Measurements from ENCODE around the gene IFI35. TPM values are rescaled to one million over a fixed set of nuclear protein-coding genes. Genes with fewer than 3 reads are reported as not detected.

Gene IFI35
- total and polyA plus RNA-seq, 9 of the 15 experiments (the other 6 are each of a cell fraction or from before 2014, with no cell fraction given), result 4.4 to 13.1 (median 10.2) TPM

DNA sequence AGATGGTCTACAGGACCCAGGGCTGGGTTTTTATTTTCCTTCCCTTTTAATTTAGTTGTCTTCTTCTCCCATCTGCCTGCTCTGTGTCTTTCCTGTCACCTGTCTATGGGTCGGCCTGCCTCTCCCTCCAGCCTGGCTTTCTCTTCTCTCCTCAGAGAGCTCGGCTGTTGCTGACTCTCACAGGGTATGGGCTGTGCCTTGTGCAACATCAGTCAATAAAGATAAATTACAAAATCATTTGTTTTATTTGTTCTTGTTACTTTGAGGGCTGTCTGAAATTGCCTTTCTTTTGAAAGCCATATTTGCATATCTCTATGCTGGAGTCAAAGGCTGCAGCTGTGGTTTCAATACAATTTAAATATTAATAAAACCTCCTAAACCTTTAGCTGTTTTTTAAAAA is 34.1 kb downstream of the IFI35 start (continued):
- TF ChIP-seq, protein P1, sequence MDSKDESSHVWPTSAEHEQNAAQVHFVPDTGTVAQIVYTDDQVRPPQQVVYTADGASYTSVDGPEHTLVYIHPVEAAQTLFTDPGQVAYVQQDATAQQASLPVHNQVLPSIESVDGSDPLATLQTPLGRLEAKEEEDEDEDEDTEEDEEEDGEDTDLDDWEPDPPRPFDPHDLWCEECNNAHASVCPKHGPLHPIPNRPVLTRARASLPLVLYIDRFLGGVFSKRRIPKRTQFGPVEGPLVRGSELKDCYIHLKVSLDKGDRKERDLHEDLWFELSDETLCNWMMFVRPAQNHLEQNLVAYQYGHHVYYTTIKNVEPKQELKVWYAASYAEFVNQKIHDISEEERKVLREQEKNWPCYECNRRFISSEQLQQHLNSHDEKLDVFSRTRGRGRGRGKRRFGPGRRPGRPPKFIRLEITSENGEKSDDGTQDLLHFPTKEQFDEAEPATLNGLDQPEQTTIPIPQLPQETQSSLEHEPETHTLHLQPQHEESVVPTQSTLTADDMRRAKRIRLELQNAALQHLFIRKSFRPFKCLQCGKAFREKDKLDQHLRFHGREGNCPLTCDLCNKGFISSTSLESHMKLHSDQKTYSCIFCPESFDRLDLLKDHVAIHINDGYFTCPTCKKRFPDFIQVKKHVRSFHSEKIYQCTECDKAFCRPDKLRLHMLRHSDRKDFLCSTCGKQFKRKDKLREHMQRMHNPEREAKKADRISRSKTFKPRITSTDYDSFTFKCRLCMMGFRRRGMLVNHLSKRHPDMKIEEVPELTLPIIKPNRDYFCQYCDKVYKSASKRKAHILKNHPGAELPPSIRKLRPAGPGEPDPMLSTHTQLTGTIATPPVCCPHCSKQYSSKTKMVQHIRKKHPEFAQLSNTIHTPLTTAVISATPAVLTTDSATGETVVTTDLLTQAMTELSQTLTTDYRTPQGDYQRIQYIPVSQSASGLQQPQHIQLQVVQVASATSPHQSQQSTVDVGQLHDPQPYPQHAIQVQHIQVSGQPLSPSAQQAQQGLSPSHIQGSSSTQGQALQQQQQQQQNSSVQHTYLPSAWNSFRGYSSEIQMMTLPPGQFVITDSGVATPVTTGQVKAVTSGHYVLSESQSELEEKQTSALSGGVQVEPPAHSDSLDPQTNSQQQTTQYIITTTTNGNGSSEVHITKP (IDR thresholded peaks at IDR 0.05; ENCODE audit: partially characterized antibody), result no peak

DNA sequence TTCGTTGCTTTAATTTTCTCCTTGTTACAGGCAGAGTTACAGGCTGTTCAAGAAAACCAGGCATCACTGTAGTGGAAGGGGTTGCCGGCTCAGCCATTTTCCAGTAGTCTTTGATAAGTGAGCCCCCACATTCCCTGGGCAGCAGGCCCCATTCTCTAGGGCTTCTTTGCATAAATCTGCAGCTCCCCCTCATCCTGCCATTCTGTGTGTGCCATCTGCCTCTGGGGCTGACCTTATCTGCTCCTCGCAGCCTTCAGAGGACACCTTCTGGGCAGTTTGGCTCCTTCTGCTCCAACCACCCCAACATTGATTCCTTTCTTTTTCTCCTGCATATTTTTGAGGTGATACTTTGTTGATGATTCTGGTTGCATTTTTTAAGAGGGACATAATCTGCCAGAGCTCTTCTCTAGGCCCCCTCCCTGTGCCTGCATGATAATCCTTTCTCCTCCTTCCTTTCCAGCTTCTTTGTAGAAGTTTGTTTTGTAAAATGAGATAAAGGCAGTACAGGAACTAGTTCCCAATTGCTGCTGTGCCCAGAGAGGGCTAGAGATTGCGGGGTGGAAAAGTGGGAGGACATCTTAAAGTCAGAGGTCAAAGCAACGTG is 35.5 kb downstream of the IFI35 start:
- intact Hi-C loops (cut with micrococcal nuclease), result no loop called here
- ChIA-PET CTCF (ENCODE audit: low intra/inter-chr PET ratio) (no interaction called here), POLR2A (interaction anchor here (0.7 to 1.8 kb wide), 2 partner anchors 11 to 274 kb away, joined by 4 to 7 read pairs; no protein-coding TSS in a partner anchor)
- Histone ChIP-seq H2AFZ (ENCODE audit: low read depth, low read length) (no peak overlapping the region), H3K4me3 (no peak overlapping the region), H3K9ac (ENCODE audit: insufficient read depth in 1 of 2, low read depth in 2 of 2, low read length in 2 of 2) (no peak overlapping the region), H3K4me2 (ENCODE audit: insufficient read depth, low read length) (no peak overlapping the region), H3K27ac (ENCODE audit: extremely low read depth, low read depth, low read length) (no peak overlapping the region), H3K27me3 (ENCODE audit: control insufficient read depth in 2 of 2, insufficient read depth in 2 of 2, low read length in 2 of 2) (no peaks in the 10 kb centered on the region), H3K79me2 (ENCODE audit: control insufficient read depth, insufficient read depth, low read length) (no peaks in the 10 kb centered on the region), H3K9me1 (ENCODE audit: control insufficient read depth, insufficient read depth, low read length) (no peaks in the 10 kb centered on the region), H3K36me3 (ENCODE audit: control insufficient read depth, insufficient read depth, low read length) (peaks cover 39% of the 10 kb centered on the region), H3K9me3 (replicated peaks; ENCODE audit: control insufficient read depth, insufficient read depth, low read depth, low read length) (no peaks in the 10 kb centered on the region), H4K20me1 (replicated peaks; ENCODE audit: control insufficient read depth, insufficient read depth, low read length) (no peaks in the 10 kb centered on the region), H3K4me1 (replicated peaks in 1 of 2; ENCODE audit: control insufficient read depth in 2 of 2, insufficient read depth in 2 of 2, low read length in 2 of 2) (peaks cover 0 to 5% of the 10 kb centered on the region in 2 experiments; a peak in 3 of 5 replicates)
- in situ Hi-C loops (cut with MboI), result no loop called here
- TF ChIP-seq SMAD4 (CRISPR knock-in tag; conservative IDR thresholded peaks at IDR 0.05) (no peak), TCF3 (CRISPR knock-in tag; IDR thresholded peaks at IDR 0.05) (peak; percentile 35; the same call in 1 of the 2 replicates), CBFA2T2 (conservative IDR thresholded peaks at IDR 0.05) (peak; percentile 59), ZNF707 (CRISPR knock-in tag; conservative IDR thresholded peaks at IDR 0.05) (no peak), CBFA2T3 (IDR thresholded peaks at IDR 0.05) (peak; percentile 76), TAL1 (IDR thresholded peaks at IDR 0.05) (peak; percentile 48), KDM1A (IDR thresholded peaks at IDR 0.05) (0 out of 4 replicates have a peak, but pooled peaks of 1 of the 2 experiments have one; percentile 3), HCFC1 (IDR thresholded peaks at IDR 0.05; ENCODE audit: low read depth, low read length) (no peak), ZC3H8 (IDR thresholded peaks at IDR 0.05) (no peak), CSDE1 (IDR thresholded peaks at IDR 0.05) (no peak), DPF2 (IDR thresholded peaks at IDR 0.05) (peak; percentile 34; the same call in 1 of the 2 replicates)
- TF ChIP-seq, protein P2, sequence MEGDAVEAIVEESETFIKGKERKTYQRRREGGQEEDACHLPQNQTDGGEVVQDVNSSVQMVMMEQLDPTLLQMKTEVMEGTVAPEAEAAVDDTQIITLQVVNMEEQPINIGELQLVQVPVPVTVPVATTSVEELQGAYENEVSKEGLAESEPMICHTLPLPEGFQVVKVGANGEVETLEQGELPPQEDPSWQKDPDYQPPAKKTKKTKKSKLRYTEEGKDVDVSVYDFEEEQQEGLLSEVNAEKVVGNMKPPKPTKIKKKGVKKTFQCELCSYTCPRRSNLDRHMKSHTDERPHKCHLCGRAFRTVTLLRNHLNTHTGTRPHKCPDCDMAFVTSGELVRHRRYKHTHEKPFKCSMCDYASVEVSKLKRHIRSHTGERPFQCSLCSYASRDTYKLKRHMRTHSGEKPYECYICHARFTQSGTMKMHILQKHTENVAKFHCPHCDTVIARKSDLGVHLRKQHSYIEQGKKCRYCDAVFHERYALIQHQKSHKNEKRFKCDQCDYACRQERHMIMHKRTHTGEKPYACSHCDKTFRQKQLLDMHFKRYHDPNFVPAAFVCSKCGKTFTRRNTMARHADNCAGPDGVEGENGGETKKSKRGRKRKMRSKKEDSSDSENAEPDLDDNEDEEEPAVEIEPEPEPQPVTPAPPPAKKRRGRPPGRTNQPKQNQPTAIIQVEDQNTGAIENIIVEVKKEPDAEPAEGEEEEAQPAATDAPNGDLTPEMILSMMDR (IDR thresholded peaks at IDR 0.05 in 2 of 3, conservative IDR thresholded peaks at IDR 0.05 in 1 of 3; ENCODE audit: insufficient read depth in 2 of 3, low read depth in 1 of 3, low read length in 3 of 3), result peak in 1 of 3 experiments; percentile 18; a peak in 1 of 6 replicates
- DNase-seq (ENCODE audit: extremely low read depth in 1 of 4, low spot score in 3 of 4) (peak in 3 of 4 experiments; percentile 32 to 40 (median 38)), FAIRE-seq (no peak), ATAC-seq (peak; percentile 73)
- WGBS (ENCODE audit: insufficient coverage, low coverage, missing lambda C conversion rate), result 39% methylated on average over 5 of the region's 5 CpGs
- BruUV-seq (replicated peaks), result no TSS peak
